ENCODE measurements around the gene BAIAP3.

- no peak for TF ChIP-seq CTCF (IDR thresholded peaks at IDR 0.05 in 4 of 5, conservative IDR thresholded peaks at IDR 0.05 in 1 of 5)
- TF ChIP-seq POLR2A (IDR thresholded peaks at IDR 0.05) = no peak
These were observed 18.9 kb upstream of the BAIAP3 start for GRCh38 chr16:1314399-1315068.
